B cell (primary cell): ENCODE measurements around the gene ZFC3H1. TPM values are rescaled to one million over a fixed set of nuclear protein-coding genes. Genes with fewer than 3 reads are reported as not detected.

Experiments
- ATAC-seq: fragments of 200-7000 bp; cut with Tn5 transposase; one replicate; pipeline ENCODE4 v1.10.0; 2021; ENCODE audit warnings: low read depth, mild to moderate bottlenecking, moderate number of reproducible peaks, moderate library complexity
- CTCF ChIA-PET: fragments of 350-600 bp; sonication (Branson Sonifier 250); formaldehyde crosslinking; loops from one replicate; lab custom pipeline; 2021; ENCODE audit warnings: antibody characterized with exemption, inconsistent platforms; lab: Charles Lee
- POLR2A ChIA-PET: fragments of 350-600 bp; sonication (Branson Sonifier 250); formaldehyde crosslinking; loops from one replicate; lab custom pipeline; 2021; ENCODE audit warnings: antibody characterized with exemption; lab: Charles Lee
- DNase-seq: peaks from one replicate; pipeline ENCODE4 v3.0.0; 2013
- H2AFZ ChIP-seq: 2 replicates; pipeline ENCODE4 v1.6.1; 2012; ENCODE audit warnings: mild to moderate bottlenecking, low read depth, low read length; ENCODE audit not compliant: insufficient read depth, poor library complexity, severe bottlenecking
- H3K27ac ChIP-seq, 2 donors: 1 replicate in 1 of 2; 2 replicates in 1 of 2; pipeline ENCODE4 v1.5.1; 2012 to 2013; ENCODE audit warnings: low read length in 2 of 2, mild to moderate bottlenecking in 2 of 2, moderate library complexity in 1 of 2
- H3K27me3 ChIP-seq, 4 experiments: fragments of 200-600 bp in 1 of 4; sonication (generic) in 1 of 4; replicated peaks in 1 of 4; 1 replicate in 2 of 4; 2 replicates in 2 of 4; pipeline versions ENCODE4 v1.6.1 to v1.7.0; 2013 to 2016; ENCODE audit warnings: low read length in 3 of 4, mild to moderate bottlenecking in 2 of 4, mixed read lengths in 1 of 4, moderate library complexity in 1 of 4; ENCODE audit not compliant: insufficient read depth in 4 of 4, control insufficient read depth in 3 of 4; ENCODE audit errors: control extremely low read depth in 1 of 4
- H3K36me3 ChIP-seq, 2 experiments: replicated peaks in 1 of 2; 1 replicate in 1 of 2; 2 replicates in 1 of 2; pipeline versions ENCODE4 v1.6.1 to v1.7.1; 2013; ENCODE audit warnings: low read length in 1 of 2; ENCODE audit not compliant: insufficient read depth in 2 of 2, control insufficient read depth in 1 of 2; ENCODE audit errors: control extremely low read depth in 1 of 2, extremely low read depth in 1 of 2
- H3K4me1 ChIP-seq, 2 donors: fragments of 200-600 bp in 1 of 2; sonication (generic) in 1 of 2; 1 replicate in 1 of 2; 2 replicates in 1 of 2; pipeline versions ENCODE4 v1.5.1 to v1.6.1; 2013 to 2017; ENCODE audit warnings: low read length in 2 of 2; ENCODE audit not compliant: control insufficient read depth in 2 of 2, insufficient read depth in 2 of 2
- H3K4me2 ChIP-seq: replicated peaks from 2 replicates; pipeline ENCODE3; 2012; ENCODE audit warnings: mild to moderate bottlenecking, low read depth, low read length; ENCODE audit not compliant: poor library complexity, severe bottlenecking
- H3K4me3 ChIP-seq, 5 experiments: fragments of 200-600 bp in 1 of 5; sonication (generic) in 1 of 5; 1 replicate in 3 of 5; 2 replicates in 2 of 5; pipeline versions ENCODE4 v1.5.1 to v1.7.0; 2011 to 2016; ENCODE audit warnings: low read length in 4 of 5, mild to moderate bottlenecking in 4 of 5, low read depth in 2 of 5, control low read depth in 1 of 5, moderate library complexity in 1 of 5; ENCODE audit not compliant: insufficient read depth in 1 of 5; ENCODE audit errors: control extremely low read depth in 1 of 5, extremely low read depth in 1 of 5
- H3K79me2 ChIP-seq: fragments of 200-600 bp; sonication (generic); one replicate; pipeline ENCODE4 v1.6.0; 2016; ENCODE audit warnings: low read length; ENCODE audit not compliant: control insufficient read depth, insufficient read depth
- H3K9ac ChIP-seq: fragments of 200-600 bp; sonication (generic); 2 replicates; pipeline ENCODE4 v1.6.1; 2017; ENCODE audit warnings: mild to moderate bottlenecking, low read length, moderate library complexity
- H3K9me3 ChIP-seq, 3 donors: one replicate each; pipeline versions ENCODE4 v1.6.1 to v1.7.1; 2013; ENCODE audit warnings: low read length in 2 of 3; ENCODE audit not compliant: control insufficient read depth in 2 of 3, insufficient read depth in 1 of 3; ENCODE audit errors: control extremely low read depth in 1 of 3
- H4K20me1 ChIP-seq: 2 replicates; pipeline ENCODE4 v1.6.0; 2012; ENCODE audit warnings: mild to moderate bottlenecking, low read length; ENCODE audit not compliant: insufficient read depth, control insufficient read depth, poor library complexity, severe bottlenecking
- H3K27ac Mint-ChIP-seq: one replicate; pipeline ENCODE4 v1.8.0; 2021; ENCODE audit warnings: mixed read lengths
- H3K27me3 Mint-ChIP-seq: one replicate; pipeline ENCODE4 v1.8.0; 2021; ENCODE audit warnings: mixed read lengths
- H3K4me1 Mint-ChIP-seq: one replicate; pipeline ENCODE4 v1.8.0; 2021; ENCODE audit warnings: mixed read lengths
- H3K4me3 Mint-ChIP-seq: one replicate; pipeline ENCODE4 v1.8.0; 2021; ENCODE audit warnings: mixed read lengths
- H3K9me3 Mint-ChIP-seq: one replicate; pipeline ENCODE4 v1.8.0; 2022; ENCODE audit warnings: mixed read lengths; ENCODE audit not compliant: insufficient read depth
- EZH2 ChIP-seq: IDR thresholded peaks from 2 replicates; pipeline ENCODE4 v1.6.1; 2012; ENCODE audit warnings: borderline replicate concordance, low read depth, mild to moderate bottlenecking, moderate library complexity, low read length; ENCODE audit not compliant: insufficient read depth, poor library complexity, severe bottlenecking
- WGBS: methylation state at CpG from one replicate; pipeline ENCODE4 v1.1.5; 2013; ENCODE audit warnings: missing lambda C conversion rate; ENCODE audit not compliant: insufficient coverage; 5-methylcytosine and 5-hydroxymethylcytosine counted together
- intact Hi-C: fragments of 100-400 bp; cut with micrococcal nuclease; formaldehyde crosslinking; loops from one replicate; pipeline ENCODE4 v1.10.0; 2022
- polyA plus RNA-seq: library from polyadenylated mRNA; depleted of rRNA; stranded (reverse); fragments of >200 nt; gene quantifications from 2 replicates; pipeline ENCODE4 v1.2.3, GENCODE V29; 2012
- total RNA-seq, 2 donors: library from RNA; stranded (reverse); fragments of 120-200 nt in 1 of 2; gene quantifications; 1 replicate in 1 of 2; 2 replicates in 1 of 2; pipeline versions ENCODE4 v1.2.3 to v1.2.4, GENCODE V29; 2013 to 2022
- TF ChIP-seq, protein P1 (sequence below): fragments of 200-600 bp; IDR thresholded peaks from one replicate; pipeline ENCODE4 v1.8.0; 2022; ENCODE audit warnings: antibody characterized with exemption, mild to moderate bottlenecking

Gene ZFC3H1
- total and polyA plus RNA-seq, 2 donors (not counting 1 experiment from before 2014, with no cell fraction given): 55.9 to 141 TPM

DNA sequence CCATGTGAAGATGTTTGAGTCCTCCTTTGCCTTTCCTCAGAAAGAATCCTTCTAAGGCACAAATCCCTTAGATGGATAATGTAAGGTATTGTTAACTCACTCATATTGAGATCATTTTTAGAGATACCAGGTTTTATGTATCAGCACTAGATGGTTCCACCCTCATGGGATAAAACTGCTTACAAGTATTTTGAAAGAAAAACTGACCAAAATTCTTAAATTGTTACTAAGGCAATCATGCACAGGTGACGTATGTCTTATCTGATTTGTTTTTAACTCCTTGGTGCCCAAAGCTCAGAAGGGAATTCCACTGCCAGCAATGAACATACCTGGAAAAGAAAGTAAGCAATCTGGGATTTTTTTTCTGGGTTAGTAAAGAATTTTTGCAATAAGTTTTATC lies 78.4 kb downstream of the ZFC3H1 start:
- ATAC-seq (no peak), DNase-seq (no peak)
- no peak overlapping the region for H3K4me2 ChIP-seq
- ChIA-PET CTCF (no interaction called here), POLR2A (no interaction called here)
- H3K4me1 ChIP-seq: no peaks in the 10 kb centered on the region
- intact Hi-C loops: no loop called here
- 83% methylated on average over 1 of the region's 1 CpG for WGBS
- H2AFZ ChIP-seq: no peak overlapping the region
- H3K9me3 ChIP-seq: no peaks in the 10 kb centered on the region
- no peaks in the 10 kb centered on the region for H3K27me3 ChIP-seq
- Mint-ChIP-seq H3K27me3 (peaks cover 17% of the 10 kb centered on the region), H3K4me3 (no peak overlapping the region), H3K4me1 (no peaks in the 10 kb centered on the region), H3K27ac (no peak overlapping the region), H3K9me3 (no peaks in the 10 kb centered on the region)
- no peak overlapping the region for H3K27ac ChIP-seq
- no peaks in the 10 kb centered on the region for H3K36me3 ChIP-seq
- H3K79me2 ChIP-seq: no peaks in the 10 kb centered on the region
- no peak overlapping the region for H3K9ac ChIP-seq
- no peak overlapping the region for H3K4me3 ChIP-seq
- TF ChIP-seq EZH2: no peak
- TF ChIP-seq, protein P1, sequence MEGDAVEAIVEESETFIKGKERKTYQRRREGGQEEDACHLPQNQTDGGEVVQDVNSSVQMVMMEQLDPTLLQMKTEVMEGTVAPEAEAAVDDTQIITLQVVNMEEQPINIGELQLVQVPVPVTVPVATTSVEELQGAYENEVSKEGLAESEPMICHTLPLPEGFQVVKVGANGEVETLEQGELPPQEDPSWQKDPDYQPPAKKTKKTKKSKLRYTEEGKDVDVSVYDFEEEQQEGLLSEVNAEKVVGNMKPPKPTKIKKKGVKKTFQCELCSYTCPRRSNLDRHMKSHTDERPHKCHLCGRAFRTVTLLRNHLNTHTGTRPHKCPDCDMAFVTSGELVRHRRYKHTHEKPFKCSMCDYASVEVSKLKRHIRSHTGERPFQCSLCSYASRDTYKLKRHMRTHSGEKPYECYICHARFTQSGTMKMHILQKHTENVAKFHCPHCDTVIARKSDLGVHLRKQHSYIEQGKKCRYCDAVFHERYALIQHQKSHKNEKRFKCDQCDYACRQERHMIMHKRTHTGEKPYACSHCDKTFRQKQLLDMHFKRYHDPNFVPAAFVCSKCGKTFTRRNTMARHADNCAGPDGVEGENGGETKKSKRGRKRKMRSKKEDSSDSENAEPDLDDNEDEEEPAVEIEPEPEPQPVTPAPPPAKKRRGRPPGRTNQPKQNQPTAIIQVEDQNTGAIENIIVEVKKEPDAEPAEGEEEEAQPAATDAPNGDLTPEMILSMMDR: no peak
- H4K20me1 ChIP-seq: no peaks in the 10 kb centered on the region

DNA sequence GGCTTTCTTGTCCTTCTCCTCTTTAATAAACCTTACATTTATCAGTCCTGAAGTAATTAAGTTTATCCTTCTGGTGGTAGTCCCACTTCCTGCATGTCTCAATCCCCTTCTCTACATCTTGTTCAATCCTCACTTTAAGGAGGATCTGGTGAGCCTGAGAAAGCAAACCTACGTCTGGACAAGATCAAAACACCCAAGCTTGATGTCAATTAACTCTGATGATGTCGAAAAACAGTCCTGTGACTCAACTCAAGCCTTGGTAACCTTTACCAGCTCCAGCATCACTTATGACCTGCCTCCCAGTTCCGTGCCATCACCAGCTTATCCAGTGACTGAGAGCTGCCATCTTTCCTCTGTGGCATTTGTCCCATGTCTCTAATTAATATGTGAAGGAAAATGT lies 79.3 kb downstream of the ZFC3H1 start:
- Histone ChIP-seq H3K9ac (no peak overlapping the region), H3K27ac (no peak overlapping the region), H4K20me1 (no peaks in the 10 kb centered on the region), H3K9me3 (no peaks in the 10 kb centered on the region), H3K4me3 (no peak overlapping the region), H3K4me2 (no peak overlapping the region), H2AFZ (no peak overlapping the region), H3K36me3 (no peaks in the 10 kb centered on the region), H3K4me1 (no peaks in the 10 kb centered on the region), H3K27me3 (no peaks in the 10 kb centered on the region), H3K79me2 (no peaks in the 10 kb centered on the region)
- intact Hi-C loops: no loop called here
- no peak overlapping the region for H3K4me3 Mint-ChIP-seq
- H3K4me1 Mint-ChIP-seq: no peaks in the 10 kb centered on the region
- H3K27me3 Mint-ChIP-seq: peaks cover 13% of the 10 kb centered on the region
- no peak for ATAC-seq
- DNase-seq: no peak
- no peak for TF ChIP-seq EZH2
- TF ChIP-seq, protein P1: no peak
- ChIA-PET POLR2A (no interaction called here), CTCF (no interaction called here)
- WGBS: 74% methylated on average over 2 of the region's 3 CpGs
- no peaks in the 10 kb centered on the region for H3K9me3 Mint-ChIP-seq
- H3K27ac Mint-ChIP-seq: no peak overlapping the region
